Bronchial epithelial cell (primary cell): Measurements from ENCODE around the gene EYS. TPM values are rescaled to one million over a fixed set of nuclear protein-coding genes. Genes with fewer than 3 reads are reported as not detected.

Experiments used
- DNase-seq: peaks from one replicate; pipeline ENCODE4 v3.0.0-alpha.2; 2010; ENCODE audit warnings: low read depth
- FAIRE-seq: peaks from 2 replicates; lab custom pipeline; 2011; peaks lifted over from hg19 to GRCh38; lab: Jason Lieb, UNC
- H3K27me3 ChIP-seq: 2 replicates; pipeline ENCODE4 v1.5.1; 2011; ENCODE audit warnings: low read length; ENCODE audit not compliant: control insufficient read depth, insufficient read depth
- H3K36me3 ChIP-seq: 2 replicates; pipeline ENCODE4 v1.5.1; 2011; ENCODE audit warnings: low read length; ENCODE audit not compliant: control insufficient read depth, insufficient read depth
- H3K4me3 ChIP-seq: 2 replicates; pipeline ENCODE4 v1.5.1; 2011; ENCODE audit warnings: mild to moderate bottlenecking, low read depth, low read length, control low read depth
- CTCF ChIP-seq: IDR thresholded peaks from 2 replicates; pipeline ENCODE4 v1.5.1; 2011; ENCODE audit warnings: mild to moderate bottlenecking, moderate library complexity, low read length, control low read depth, inconsistent platforms; ENCODE audit not compliant: insufficient read depth, severe bottlenecking
- total RNA-seq: library from RNA; depleted of rRNA; stranded (reverse); fragments of >200 nt; gene quantifications from 2 replicates; pipeline ENCODE4 v1.2.1, GENCODE V29; 2014

Gene EYS
- total RNA-seq, 1 donor from 2014 or later = 0.53 TPM

DNA sequence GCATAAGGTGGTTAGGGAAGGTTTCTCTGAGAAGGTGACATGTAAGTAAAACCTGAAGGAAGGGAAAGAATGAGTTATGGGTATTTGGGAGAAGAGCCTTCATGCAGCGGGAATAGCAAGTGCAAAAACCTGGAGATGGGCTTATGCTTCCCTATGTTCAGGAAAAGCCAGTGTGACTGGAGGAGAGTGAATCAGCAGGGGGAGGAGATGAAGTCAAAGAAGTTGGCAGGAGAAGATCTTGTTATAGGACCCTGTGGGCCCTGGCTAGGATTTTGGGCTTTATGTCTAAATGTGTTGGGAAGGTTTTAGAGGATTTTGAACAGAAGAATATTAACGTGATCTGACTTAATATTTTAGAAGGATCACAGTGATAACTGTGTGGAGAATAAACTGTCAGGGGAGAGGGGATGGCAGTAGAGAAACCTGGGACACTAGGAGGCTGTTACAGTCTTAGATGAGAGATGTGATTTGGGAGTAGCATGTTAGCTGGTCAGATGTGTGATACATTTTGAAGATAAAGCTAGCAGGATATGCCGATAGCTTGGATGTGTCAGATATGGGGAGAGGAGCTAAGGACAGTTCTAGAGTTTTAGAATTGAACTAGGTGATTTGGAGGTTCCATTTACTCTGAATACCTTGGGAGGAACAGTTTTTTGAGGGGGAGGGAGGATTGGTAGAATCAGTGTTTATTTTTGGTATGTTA is 2030.5 kb downstream of the EYS start:
- no peak overlapping the region for H3K4me3 ChIP-seq
- DNase-seq = peak; percentile 11

GRCh38 chr6:63675138-63675537 is 2031.9 kb downstream of the EYS start:
- H3K27me3 ChIP-seq = no peaks in the 10 kb centered on the region
- DNase-seq = no peak
- no peaks in the 10 kb centered on the region for H3K36me3 ChIP-seq
- H3K4me3 ChIP-seq = no peak overlapping the region
- FAIRE-seq = no peak
- TF ChIP-seq CTCF = no peak

More for the DNA sequence above, 2030.5 kb downstream of the EYS start:
- H3K27me3 ChIP-seq = no peaks in the 10 kb centered on the region
- FAIRE-seq = no peak
- no peaks in the 10 kb centered on the region for H3K36me3 ChIP-seq
- TF ChIP-seq CTCF = no peak

DNA sequence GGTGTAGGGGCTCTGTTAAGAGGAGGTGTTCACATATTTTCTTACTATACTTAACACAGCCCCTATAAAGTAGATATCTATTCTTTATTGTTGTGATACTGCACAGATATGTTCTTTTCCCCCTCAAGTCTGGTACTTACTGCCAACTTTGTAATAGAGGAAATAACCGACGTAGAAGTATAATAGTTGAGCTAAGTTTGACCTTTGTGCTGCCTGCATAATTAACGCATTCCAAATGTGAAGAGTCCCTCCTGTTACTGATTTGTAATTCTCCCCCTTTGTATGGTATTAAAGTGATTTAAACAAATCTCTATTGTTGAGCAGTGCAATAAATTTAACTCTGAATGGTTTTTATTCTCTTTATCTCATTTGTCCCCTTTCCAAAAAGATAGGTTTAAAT is 2032.4 kb downstream of the EYS start:
- H3K4me3 ChIP-seq = no peak overlapping the region
- DNase-seq = no peak
- no peak for TF ChIP-seq CTCF
- no peak for FAIRE-seq
- H3K27me3 ChIP-seq = no peaks in the 10 kb centered on the region
- no peaks in the 10 kb centered on the region for H3K36me3 ChIP-seq

DNA sequence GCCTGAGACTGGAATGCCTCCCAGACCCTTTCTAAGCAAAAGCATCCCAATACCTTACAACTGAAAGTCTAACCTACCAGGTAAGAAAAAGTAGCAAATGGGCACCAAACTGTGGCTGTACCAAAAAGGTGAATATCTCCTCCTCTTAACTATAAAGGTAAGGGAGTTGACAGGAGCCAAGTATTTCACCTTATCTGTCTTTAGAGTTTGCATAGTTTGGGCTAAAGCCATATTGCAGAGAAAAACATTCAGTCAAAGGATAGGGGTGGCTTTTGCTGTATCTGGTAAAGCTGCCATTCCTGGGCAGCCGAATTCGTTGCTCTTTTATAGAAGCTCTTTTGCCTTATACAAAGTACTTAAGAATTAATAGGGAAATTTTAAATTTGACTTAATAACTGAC is 2033.3 kb downstream of the EYS start:
- FAIRE-seq (no peak), DNase-seq (no peak)
- no peak for TF ChIP-seq CTCF

DNA sequence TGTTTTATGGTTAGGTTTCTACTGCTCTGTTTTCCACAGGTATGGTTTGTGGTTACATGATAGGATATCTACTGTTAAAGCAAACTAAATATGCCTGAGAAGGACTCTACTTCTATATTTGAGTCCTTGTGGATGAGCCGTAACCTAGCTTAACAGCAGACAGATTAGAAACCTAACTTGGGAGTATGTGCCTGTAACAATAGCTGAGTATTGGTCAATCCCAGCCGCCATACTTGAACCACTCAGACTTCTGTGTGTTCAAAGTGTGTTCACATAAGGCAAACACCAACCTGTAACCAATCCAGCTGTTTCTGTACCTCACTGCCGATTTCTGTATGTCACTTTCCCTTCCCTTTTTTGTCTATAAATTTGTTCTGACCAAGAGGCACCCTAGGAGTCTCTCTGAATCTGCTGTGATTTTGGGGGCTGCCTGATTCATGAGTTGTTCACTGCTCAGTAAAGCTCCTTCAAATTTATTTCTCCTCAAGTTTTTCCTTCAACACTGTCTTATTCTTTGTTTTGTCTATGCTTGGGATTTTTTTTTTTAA is 2034.4 kb downstream of the EYS start:
- no peak for TF ChIP-seq CTCF

More for the DNA sequence above, 2033.3 kb downstream of the EYS start:
- Histone ChIP-seq H3K36me3 (no peaks in the 10 kb centered on the region), H3K27me3 (no peaks in the 10 kb centered on the region), H3K4me3 (no peak overlapping the region)

More for the DNA sequence above, 2034.4 kb downstream of the EYS start:
- FAIRE-seq (no peak), DNase-seq (no peak)
- Histone ChIP-seq H3K36me3 (no peaks in the 10 kb centered on the region), H3K27me3 (no peaks in the 10 kb centered on the region), H3K4me3 (no peak overlapping the region)
